ENCODE results near the gene DCHS1. TPM values are rescaled to one million over a fixed set of nuclear protein-coding genes. Genes with fewer than 3 reads are reported as not detected.

The DCHS1 gene
- total and polyA plus RNA-seq, 9 of the 15 experiments (the other 6 are each of a cell fraction or from before 2014, with no cell fraction given) = 0.04 to 0.49 (median 0.14) TPM; not detected in 2

DNA sequence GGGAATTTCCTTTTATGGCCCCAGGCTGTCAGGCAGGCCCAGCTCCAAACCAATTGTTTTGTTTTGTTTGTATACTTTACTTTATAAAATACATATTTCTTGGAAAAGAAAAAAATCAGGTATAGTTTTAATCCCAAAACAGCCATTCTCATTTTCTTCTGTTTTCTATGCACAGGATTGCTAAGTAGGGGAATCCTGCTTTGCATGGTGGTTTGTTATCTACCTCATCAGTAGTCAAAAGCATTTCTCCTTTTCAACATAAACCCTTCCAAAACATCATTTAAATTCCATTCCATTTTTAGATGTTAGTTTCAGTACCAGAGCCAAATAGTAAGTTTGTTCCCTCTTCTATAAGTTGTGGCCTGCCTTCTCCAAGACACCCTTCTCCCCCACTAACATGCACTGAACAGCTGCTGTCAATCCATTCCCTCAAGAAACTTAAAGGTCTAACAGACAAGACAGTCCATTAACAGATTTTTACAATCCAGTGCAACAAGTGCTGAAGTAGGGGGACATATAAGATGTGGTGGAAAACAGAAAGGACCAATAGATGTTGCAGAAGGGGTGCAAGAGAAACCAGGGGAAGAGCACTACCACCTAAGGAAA, 48.3 kb downstream of the DCHS1 start (continued):
- TF ChIP-seq, protein P1, sequence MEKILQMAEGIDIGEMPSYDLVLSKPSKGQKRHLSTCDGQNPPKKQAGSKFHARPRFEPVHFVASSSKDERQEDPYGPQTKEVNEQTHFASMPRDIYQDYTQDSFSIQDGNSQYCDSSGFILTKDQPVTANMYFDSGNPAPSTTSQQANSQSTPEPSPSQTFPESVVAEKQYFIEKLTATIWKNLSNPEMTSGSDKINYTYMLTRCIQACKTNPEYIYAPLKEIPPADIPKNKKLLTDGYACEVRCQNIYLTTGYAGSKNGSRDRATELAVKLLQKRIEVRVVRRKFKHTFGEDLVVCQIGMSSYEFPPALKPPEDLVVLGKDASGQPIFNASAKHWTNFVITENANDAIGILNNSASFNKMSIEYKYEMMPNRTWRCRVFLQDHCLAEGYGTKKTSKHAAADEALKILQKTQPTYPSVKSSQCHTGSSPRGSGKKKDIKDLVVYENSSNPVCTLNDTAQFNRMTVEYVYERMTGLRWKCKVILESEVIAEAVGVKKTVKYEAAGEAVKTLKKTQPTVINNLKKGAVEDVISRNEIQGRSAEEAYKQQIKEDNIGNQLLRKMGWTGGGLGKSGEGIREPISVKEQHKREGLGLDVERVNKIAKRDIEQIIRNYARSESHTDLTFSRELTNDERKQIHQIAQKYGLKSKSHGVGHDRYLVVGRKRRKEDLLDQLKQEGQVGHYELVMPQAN (IDR thresholded peaks at IDR 0.05; ENCODE audit: borderline replicate concordance) = 0 out of 2 replicates have a peak, but pooled peaks have one; percentile 8
- 0 out of 2 replicates have a peak, but pooled peaks have one; percentile 27 for TF ChIP-seq GTF2E2 (tag; IDR thresholded peaks at IDR 0.05)
- TF ChIP-seq HMG20B (CRISPR knock-in tag; IDR thresholded peaks at IDR 0.05) = no peak
- no peak for TF ChIP-seq ZNF436 (CRISPR knock-in tag; IDR thresholded peaks at IDR 0.05)
- no peak for TF ChIP-seq ZKSCAN8 (CRISPR knock-in tag; IDR thresholded peaks at IDR 0.05)
- TF ChIP-seq, protein P2, sequence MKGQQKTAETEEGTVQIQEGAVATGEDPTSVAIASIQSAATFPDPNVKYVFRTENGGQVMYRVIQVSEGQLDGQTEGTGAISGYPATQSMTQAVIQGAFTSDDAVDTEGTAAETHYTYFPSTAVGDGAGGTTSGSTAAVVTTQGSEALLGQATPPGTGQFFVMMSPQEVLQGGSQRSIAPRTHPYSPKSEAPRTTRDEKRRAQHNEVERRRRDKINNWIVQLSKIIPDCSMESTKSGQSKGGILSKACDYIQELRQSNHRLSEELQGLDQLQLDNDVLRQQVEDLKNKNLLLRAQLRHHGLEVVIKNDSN (CRISPR knock-in tag; IDR thresholded peaks at IDR 0.05) = no peak
- TF ChIP-seq, protein P3, sequence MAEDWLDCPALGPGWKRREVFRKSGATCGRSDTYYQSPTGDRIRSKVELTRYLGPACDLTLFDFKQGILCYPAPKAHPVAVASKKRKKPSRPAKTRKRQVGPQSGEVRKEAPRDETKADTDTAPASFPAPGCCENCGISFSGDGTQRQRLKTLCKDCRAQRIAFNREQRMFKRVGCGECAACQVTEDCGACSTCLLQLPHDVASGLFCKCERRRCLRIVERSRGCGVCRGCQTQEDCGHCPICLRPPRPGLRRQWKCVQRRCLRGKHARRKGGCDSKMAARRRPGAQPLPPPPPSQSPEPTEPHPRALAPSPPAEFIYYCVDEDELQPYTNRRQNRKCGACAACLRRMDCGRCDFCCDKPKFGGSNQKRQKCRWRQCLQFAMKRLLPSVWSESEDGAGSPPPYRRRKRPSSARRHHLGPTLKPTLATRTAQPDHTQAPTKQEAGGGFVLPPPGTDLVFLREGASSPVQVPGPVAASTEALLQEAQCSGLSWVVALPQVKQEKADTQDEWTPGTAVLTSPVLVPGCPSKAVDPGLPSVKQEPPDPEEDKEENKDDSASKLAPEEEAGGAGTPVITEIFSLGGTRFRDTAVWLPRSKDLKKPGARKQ (CRISPR knock-in tag; IDR thresholded peaks at IDR 0.05) = no peak
- TF ChIP-seq KAT8 (IDR thresholded peaks at IDR 0.05; ENCODE audit: low read depth) = no peak
- TF ChIP-seq GATA2 (CRISPR knock-in tag; IDR thresholded peaks at IDR 0.05) = no peak
- no peak for TF ChIP-seq BRCA1 (IDR thresholded peaks at IDR 0.05)
- no peak for TF ChIP-seq BRCA1 (CRISPR knock-in tag; IDR thresholded peaks at IDR 0.05)
- TF ChIP-seq, protein P4, sequence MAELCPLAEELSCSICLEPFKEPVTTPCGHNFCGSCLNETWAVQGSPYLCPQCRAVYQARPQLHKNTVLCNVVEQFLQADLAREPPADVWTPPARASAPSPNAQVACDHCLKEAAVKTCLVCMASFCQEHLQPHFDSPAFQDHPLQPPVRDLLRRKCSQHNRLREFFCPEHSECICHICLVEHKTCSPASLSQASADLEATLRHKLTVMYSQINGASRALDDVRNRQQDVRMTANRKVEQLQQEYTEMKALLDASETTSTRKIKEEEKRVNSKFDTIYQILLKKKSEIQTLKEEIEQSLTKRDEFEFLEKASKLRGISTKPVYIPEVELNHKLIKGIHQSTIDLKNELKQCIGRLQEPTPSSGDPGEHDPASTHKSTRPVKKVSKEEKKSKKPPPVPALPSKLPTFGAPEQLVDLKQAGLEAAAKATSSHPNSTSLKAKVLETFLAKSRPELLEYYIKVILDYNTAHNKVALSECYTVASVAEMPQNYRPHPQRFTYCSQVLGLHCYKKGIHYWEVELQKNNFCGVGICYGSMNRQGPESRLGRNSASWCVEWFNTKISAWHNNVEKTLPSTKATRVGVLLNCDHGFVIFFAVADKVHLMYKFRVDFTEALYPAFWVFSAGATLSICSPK (IDR thresholded peaks at IDR 0.05; ENCODE audit: borderline replicate concordance) = no peak
- TF ChIP-seq, protein P5, sequence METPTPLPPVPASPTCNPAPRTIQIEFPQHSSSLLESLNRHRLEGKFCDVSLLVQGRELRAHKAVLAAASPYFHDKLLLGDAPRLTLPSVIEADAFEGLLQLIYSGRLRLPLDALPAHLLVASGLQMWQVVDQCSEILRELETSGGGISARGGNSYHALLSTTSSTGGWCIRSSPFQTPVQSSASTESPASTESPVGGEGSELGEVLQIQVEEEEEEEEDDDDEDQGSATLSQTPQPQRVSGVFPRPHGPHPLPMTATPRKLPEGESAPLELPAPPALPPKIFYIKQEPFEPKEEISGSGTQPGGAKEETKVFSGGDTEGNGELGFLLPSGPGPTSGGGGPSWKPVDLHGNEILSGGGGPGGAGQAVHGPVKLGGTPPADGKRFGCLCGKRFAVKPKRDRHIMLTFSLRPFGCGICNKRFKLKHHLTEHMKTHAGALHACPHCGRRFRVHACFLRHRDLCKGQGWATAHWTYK (CRISPR knock-in tag; IDR thresholded peaks at IDR 0.05) = no peak
- no peak for TF ChIP-seq SAFB (IDR thresholded peaks at IDR 0.05; ENCODE audit: borderline replicate concordance, low read depth, low read length)
- TF ChIP-seq, protein P6, sequence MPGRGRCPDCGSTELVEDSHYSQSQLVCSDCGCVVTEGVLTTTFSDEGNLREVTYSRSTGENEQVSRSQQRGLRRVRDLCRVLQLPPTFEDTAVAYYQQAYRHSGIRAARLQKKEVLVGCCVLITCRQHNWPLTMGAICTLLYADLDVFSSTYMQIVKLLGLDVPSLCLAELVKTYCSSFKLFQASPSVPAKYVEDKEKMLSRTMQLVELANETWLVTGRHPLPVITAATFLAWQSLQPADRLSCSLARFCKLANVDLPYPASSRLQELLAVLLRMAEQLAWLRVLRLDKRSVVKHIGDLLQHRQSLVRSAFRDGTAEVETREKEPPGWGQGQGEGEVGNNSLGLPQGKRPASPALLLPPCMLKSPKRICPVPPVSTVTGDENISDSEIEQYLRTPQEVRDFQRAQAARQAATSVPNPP (IDR thresholded peaks at IDR 0.05; ENCODE audit: borderline replicate concordance, insufficient read depth, insufficient read length) = no peak
- no peak for TF ChIP-seq MED1 (CRISPR knock-in tag; IDR thresholded peaks at IDR 0.05; ENCODE audit: borderline replicate concordance)
- TF ChIP-seq EWSR1 (IDR thresholded peaks at IDR 0.05; ENCODE audit: borderline replicate concordance, low read depth, partially characterized antibody) = no peak
- TF ChIP-seq, protein P7, sequence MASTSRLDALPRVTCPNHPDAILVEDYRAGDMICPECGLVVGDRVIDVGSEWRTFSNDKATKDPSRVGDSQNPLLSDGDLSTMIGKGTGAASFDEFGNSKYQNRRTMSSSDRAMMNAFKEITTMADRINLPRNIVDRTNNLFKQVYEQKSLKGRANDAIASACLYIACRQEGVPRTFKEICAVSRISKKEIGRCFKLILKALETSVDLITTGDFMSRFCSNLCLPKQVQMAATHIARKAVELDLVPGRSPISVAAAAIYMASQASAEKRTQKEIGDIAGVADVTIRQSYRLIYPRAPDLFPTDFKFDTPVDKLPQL (IDR thresholded peaks at IDR 0.05; ENCODE audit: extremely low read depth, insufficient read length) = no peak

Measured in K562 (cell line).